Kidney capillary endothelial cell (primary cell): ENCODE data around the gene NDUFV1.
"Not testable (repeated sequence)": the region's sequence is repeated elsewhere in the genome, so short reads cannot be mapped to it uniquely, and the experiment has no call there.

Source experiments
- DNase-seq: peaks from one replicate; pipeline ENCODE4 v3.0.0-alpha.2; 2018; ENCODE audit warnings: low spot score

NDUFV1 gene

DNA sequence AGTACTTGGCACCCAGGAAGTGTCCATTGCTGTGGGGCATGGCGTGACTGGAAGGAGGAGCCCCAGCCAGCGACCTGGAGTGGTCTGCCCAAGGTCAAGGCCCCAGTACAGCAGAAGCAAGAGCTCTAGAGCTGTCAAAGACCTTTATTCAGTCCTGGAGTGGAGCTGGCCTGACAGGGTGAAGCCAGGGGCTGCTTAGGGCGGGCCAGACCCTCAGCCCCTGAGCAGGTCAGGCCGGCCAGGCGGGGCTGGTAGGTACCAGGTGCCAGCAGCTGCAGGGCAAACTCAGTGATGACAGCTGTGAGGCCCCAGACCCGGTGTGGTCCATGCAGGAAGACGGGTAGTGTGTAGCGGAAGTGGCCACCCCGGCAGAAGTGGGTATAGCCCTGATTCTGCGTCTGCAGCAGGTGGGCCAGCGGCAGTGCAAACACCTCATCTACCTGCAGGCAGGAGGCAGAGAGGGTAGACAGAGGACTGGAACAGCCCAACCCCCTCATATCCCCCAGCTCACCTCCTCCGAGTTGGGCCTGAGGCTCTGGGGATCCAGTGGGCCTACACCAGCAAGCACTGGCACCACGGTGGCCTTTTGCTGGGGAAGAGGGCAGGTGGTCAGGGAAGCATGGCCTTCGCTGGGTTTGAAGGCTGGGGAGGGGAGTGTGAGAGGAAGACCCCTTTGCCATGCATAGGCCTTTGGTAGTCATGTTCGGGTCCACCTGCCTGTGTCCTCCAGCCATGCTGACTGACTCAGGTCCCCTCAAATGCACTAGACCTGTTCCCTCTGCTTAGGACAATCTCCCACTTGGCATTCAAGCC is 21.3 kb downstream of the NDUFV1 start:
- no peak for DNase-seq

DNA sequence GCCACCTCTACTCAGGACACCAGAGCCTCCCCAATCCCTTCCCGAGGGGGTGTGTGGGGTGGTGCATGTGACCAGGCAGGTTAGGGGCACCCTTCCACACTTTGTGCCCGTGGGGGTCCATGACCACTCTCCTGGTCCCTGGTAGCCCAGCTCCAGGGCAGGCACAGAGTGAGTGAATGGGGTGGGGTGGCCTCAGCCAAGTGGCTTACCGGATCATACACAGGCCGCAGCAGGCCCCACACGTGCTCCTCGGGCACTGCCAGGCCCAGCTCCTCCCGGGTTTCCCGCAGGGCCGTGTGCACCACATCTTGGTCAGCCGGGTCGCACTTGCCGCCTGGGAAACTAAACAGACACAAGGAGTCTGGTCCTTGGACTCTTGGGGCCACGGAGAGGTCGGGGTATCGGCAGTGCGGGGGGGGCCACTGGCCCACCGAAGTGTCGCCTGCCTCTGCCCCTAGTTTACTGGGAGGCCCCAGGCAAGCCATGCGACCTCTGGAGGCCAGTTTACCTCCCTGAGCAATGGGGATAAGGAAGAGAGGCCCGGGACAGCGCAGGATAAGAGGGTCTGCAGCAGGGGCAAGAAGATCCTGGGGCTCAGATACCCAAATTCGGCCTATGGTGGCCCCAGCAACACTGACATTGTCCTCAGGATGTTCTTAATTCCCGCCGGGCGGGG is 22.1 kb downstream of the NDUFV1 start:
- no peak for DNase-seq

DNA sequence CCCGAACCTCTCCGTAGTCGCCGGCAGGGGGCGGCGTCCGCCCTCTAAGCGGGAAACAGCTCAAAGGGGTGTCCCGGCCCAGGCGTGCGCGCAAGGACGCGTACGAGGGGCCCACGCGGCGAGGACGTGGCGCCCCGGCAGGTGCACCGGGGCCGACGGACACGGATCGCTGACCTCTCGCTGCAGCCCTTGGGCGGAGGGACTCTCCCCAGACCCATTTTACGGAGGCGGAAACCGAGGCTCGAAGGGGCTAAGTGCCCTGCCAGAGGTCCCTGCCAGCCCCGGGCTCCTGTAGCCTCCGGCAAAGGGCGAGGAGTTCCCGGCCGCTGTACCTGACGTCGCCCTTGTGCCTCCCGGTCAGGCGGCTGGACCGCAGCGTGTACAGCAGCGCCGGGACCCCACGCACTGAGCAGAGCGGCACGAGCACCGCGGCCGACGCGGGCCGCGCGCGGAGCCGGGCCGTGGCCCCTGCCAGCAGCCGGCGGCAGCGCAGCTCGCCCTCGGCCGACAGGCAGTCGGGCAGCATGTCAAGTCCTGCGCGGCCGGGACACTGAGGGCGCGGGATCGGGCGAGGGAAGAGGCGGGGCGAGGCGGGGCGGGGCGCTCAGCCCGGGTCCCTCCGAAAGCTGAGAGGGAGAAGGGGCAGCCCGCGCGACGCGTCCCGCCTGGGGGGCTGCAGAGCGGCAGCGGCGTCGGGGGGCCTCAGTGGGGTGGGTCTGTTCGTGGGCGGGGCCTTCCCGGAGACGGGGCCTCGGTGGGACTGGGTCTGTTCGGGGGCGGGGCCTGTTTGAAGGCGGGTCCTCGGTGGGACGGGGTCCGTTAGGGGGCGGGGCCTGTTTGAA is 22.9 kb downstream of the NDUFV1 start, which contains the start of gene NUDT8:
Gene NUDT8 (minus strand): TSS at position 552 of the 842 bp plus-strand sequence. CDS start 26 bp downstream, at position 526.
- DNase-seq = peak; percentile 71

DNA sequence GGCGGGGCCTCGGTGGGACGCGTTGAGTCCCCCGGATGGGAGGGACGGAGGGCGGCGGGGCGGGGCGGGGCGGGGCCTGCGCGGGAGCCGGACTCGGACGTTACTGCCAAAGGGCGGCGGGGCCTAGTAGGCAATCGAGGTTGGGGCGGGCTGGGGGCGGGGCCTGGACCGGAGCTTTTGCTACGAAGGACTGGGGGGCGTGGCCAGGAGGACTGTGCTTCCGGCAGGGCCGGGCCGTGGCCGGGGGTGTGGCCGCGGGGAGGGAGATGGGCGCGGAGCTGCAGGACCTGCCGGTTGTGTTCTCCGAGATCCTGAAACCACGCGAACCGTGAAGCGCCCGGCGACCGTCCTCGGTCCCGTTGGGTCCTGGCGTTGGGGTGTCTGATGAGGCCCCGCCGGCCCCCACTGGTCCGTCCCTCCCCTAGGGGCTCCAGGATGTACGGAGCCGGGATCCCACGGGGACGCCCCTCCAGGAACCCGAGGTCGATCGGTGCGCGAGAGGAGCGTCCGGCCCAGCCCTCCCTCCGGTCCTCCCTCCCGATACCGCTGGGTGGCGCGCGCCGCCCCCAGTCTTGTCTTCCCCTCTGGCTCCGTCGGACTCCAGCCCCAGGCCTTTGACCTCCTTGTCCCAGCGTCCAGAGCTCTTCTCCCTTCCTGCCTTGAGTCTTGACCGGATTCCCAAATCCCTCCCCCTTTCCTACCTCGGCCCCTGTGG is 23.6 kb downstream of the NDUFV1 start:
- DNase-seq = peak; percentile 95

DNA sequence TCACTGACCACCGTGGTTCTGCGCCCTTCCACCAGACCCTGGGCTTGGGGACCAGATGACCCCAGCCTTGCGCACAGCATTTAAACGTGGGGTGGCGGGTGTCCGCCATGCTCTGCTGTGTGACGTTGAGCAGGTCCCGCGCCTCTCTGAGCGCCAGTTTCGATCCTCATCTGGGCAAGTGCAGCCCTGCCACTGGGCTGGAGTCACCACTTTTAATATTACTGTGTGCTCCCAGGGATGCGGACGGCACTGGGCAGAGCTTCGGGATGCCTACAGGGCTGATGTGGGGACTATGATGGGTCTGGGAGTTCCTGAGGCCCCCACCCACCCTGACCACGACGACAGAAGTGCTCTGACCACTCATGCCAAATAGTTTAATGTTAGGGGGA is 24.2 kb downstream of the NDUFV1 start:
- DNase-seq = no peak

DNA sequence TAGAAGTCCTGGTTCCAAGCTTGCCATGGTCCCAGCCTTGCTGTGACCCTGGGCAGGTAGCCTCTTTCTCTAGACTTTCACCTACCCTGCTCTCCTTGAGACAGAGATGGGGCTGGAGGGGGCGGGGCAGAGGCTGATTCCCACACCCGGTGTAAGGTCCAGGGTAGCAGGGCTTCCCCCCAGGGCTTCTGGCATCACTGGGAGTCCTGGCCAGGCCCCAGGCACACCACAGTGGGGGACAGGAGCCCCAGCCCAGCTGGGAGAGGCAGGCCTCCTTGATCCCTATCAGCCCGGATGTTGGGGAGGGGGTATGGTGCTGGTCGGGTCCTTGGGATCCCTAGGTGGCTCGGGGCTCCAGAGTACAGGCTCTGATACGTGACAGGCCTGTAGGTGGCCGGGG is 24.7 kb downstream of the NDUFV1 start:
- no peak for DNase-seq

DNA sequence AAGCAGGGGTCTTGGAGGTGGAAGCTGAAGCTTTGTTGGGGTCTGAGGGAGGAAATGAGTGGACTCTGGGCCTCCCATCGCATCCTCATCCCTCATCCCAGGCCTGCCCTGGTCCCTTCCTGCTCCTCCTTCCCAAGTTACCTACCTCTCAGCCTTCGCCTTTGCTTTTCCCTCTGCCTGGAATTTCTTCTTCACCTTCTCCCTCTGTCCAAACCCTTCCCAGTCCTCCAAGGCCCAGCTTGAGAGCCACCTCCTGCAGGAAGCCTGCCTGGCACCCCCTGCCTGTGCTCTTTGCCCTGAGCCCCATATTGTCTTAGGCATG is 25.1 kb downstream of the NDUFV1 start:
- DNase-seq = no peak

DNA sequence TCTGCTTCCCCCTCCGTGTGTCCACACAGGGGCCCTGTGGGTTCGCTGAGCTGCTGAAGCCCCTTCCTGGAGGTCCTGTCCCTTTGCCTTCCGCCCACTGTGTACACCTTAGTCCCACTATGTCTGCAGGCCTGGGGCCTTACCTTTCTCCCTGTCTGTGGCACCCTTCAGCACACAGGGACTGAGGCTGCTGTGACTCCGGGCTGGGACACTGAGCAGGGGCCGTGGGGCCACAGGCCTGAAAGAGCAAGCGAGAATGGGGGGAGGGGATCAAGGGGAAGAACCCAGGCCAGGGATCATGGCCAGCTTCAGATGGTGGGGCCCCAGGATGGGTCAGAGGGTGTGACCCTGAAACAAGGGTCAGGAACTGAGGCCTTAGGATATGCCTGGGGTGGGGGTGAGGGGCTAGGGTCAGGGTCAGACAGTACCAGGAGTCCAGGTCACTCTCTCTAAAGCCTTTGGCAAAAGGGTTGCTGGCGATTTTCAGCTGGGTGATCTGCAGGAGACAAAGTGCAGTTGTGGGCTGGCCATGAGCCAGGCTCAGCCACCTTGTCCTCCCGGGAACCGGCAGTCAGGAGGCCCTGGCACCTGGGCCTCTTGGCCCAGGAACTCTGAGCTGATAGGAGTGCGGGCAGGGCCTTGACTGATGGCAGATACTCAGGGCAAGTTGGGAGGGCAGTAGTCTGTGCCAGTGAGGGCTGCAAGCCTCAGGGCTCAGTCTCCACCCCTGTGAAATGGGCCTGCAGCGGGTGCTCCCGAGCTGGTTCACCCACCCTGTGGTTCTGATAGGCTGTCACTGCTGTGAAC is 25.6 kb downstream of the NDUFV1 start:
- no peak for DNase-seq

DNA sequence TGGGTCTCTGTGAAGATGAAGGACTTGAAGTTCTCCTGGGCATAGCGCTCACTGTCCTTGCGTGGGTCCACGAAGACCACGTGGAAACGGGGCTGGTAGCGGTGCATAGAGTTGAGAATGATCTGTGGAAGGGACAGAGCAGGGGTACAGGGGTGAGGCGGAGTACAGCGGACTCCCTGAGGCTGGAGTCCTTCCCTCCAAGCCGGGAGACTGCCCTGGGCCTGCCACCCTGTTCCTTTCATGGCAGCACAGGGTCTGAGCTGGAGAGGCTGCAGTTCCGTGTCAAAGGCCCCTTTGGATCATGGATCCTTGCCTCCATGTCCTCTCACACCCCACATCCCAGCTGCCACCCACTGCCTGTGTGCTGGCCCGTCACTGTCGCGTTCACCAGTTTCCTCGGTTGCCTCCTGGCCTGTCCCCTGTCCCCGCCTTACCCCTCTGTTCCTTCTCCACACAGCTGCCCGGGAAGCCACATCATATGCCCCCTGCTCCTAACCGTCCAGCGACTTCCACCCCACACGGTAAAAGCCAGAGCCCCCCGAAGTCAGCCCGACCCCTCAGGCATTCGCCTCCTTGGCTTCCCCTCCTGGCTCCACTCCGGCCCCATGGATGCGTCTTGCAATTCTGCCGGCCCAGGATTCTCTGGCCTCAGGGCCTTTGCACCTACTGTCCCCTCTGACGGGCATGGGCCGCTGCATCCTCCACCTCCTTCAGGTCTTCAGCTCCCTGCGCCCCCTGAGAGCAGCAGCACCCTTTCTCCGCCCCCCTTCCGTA is 26.4 kb downstream of the NDUFV1 start:
- DNase-seq = no peak

DNA sequence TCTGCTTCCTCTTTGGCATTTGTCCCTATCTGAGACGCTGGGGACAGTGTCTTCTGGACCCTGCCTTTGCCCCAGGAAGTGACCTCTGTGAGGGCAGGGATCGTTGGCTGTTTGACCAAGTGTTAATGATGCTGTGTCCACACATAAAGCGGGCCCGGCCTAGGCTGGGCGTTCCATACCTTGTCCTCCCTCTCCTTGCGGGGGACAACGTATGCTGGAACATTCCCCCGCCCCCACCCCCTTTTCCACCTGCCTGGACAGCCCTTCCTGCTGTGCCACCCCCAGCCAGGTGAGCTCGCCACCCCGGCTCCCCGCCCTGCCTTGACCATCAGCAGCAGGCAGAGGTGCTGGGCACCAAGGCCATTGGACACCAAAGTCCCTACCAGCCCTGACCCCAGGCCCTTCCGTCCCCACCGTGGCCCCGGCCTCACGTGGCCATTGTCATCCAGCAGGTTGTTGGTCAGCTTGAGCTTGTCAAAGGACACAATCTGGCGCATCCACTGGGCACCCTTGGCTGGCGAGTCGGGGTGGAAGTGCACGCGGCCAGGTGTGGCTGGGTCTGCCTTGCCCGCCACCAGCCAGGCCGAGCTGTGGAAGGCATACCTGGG is 27.1 kb downstream of the NDUFV1 start:
- DNase-seq = no peak

DNA sequence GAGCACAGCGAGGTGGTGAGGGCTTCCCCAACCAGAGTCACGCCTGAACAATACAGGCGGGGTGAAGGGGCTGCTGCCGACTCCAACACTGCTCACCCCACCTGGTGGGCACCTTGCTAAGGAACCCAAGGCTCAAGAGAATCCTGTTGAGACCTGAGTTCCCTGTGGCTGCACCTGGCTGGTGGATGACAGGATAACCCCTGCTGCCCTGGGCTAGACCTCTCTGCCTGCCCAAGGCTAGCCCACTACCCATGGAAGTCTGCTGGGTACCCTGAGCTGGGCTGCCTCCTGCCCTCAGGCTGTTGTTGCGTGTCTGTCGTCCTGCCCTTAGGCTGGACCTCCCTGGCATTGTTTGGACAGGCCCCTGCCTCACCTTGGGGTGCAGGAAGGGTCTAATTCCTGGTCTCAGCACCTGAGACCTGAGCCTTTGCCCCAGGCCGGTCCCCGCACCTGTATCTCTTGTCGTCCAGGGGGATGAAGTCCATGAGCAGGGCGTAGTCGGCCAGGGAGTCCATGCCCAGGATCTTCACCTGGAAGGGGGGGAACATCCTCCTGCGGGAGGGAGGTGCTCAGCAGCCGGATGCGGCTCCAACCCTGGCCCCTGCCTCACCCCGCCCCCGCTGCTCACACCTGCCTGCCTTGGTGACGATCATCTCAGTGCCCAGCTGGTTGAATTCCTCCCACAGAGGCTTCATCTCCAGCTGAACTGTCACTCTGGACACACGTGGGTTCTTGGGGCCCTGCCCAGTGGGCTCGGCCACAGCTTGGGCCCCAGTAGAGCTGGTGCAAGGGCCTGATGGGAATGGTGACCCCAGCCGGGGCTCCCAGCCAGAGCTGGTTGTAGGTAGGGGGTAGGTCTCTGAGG is 27.9 kb downstream of the NDUFV1 start:
- no peak for DNase-seq

DNA sequence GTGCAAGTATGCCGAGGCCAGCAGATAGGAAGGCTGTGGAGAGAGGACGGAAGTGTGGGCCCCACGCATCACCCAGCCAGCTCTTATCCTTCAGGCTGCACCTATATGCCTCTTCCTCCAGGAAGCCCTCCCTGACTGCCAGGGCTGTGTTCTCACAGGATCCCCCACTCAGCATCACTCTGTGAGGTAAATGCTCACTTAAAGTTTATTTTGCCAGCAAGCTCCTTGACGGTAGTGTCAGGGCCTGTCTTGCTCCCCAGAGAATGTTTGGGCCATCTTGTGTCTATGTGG is 28.4 kb downstream of the NDUFV1 start:
- DNase-seq = no peak

DNA sequence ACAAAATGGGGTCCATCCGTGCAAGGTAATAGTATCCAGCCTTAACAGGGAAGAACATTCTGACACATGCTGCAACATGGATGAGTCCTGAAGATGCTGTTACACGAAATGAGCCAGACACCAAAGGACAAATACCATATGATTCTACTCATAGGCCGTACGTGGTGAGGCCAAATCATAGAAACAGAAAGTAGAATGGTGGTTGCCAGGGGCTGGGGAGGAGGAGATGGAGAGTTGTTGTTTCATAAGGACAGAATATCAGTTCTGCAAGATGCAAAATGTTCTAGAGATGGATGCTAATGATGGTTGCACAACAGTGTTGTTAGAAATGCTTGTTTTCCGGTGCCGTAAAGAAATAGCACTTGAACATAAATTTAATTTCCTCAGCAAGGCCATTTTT is 30.2 kb downstream of the NDUFV1 start:
- DNase-seq = no peak

DNA sequence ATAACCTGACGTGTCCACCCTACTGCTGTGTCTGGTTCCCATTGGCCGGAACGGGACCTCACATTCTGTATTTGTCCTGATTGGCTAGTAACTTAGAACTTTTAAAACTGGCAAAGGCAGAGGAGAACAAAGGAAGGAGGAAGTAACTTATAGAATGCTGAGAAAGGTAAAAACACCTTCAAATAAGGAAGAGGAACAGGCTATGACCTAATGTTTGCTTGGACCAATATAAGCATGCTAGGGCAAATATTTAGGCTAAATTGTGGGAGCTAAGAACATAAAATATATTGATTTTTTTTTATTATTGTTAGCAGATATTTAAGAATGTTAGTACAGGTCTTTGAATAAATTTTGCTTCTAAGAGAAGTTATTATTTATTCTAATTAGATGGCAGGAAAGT is 30.7 kb downstream of the NDUFV1 start:
- DNase-seq = not testable (repeated sequence)

DNA sequence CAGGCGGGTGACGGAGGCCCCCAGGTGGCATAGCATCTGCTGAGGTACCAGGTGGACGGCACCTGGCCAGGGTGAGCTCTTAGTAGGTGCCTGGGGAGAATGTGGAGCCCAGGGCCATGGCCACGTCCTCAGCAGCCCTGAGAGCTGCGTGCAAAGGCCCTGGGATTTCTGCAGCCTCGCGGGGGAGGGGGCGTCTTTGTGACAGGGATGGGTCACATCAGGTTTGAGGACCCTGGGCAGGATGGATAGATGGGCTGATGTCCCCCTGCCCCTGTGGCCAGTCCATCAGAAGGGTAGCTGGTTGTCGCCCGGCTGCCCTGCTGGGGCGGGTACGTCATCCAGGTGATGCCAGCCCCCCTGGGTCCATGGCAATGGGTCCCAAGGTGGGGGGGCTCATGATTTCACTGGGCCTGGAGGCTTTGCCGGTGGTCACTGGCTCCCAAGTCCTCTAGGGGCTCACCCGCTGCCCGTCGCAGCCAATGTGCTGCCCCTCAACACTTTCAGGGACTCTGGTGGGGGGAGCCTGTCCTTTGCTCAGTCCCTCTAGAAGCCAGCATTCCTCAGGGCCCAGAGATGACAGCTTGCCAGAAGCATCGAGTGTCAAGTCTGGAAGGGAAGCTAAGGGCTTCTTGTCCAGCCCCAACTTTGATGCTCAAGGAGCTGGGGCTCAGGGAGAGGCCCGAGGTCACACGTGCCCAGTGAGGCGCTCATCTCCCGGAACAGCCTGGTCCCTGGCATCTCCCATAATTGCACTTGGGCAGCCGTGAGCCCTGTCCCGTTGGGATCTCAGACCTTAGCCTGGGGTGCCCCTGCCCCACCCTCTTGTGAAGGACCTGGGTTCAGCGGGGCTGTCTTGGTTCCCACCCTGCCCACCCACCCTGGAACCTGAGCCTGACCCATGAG is 32.0 kb downstream of the NDUFV1 start:
- DNase-seq = no peak

DNA sequence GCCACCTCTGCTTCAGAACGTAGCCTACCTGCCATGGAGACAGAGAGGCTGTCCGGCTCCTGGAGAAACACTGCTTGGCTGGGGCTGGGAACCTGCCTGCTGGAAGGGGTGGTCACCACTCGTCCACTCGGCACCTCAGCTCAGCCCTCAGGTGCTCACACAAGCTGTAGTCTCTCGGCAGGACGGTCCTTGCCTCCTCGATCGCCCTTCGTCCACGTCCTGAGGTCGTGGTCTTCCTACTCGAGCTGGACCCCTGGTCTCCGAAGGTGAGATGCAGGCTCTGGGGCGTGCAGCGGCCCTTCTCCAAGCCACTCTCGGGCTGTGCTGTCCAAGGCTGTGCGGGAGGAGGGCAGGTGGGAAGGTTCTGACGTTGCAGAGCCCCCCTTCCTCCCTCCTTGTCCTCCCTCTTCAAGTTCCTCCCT is 32.7 kb downstream of the NDUFV1 start, which contains the start of gene TBX10:
Gene TBX10 (minus strand): TSS at position 326 of the 422 bp plus-strand sequence. CDS start 291 bp downstream, at position 35.
- no peak for DNase-seq

DNA sequence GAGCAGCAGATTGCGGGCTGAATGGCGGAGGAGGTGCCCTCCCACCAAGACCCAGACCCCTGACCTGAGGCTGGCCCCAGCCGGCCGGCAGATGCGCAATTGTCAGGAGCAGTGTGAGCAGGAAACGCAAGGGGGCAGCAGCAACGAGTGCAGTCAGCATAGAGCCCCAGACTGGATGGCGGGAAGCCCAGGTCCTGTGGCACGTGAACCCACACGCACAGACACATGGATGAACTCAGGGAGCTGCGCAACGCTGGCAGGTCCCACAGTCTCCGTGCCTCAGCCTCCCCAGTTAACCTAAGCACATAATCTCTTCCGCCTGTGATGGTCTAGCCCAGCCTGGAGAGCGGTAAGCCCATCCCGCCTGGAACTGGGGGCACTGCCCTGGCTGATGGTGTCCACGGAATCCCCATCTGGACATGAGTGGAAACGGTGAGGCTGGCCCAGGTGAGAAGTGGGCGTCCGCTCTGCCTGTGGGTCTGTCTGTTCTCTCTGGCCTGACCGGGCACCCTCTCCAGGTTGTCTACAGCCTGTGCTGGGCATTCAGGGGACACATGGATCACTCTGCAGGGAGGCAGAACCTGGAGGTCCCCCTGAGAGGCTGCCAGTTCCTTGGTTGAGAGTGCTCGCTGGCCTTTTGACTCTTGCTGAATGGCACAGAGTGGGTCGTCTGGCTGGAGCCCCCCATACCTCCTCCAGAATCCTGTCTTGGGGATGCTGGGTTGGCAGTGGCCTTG is 33.5 kb downstream of the NDUFV1 start:
- DNase-seq = peak; percentile 17
